HK-2 (cell line): ENCODE data around the gene NXPE3.

Source experiments
- DNase-seq: peaks from one replicate; pipeline ENCODE4 v3.0.0-alpha.2; 2018; ENCODE audit not compliant: unreplicated experiment

Gene NXPE3

DNA sequence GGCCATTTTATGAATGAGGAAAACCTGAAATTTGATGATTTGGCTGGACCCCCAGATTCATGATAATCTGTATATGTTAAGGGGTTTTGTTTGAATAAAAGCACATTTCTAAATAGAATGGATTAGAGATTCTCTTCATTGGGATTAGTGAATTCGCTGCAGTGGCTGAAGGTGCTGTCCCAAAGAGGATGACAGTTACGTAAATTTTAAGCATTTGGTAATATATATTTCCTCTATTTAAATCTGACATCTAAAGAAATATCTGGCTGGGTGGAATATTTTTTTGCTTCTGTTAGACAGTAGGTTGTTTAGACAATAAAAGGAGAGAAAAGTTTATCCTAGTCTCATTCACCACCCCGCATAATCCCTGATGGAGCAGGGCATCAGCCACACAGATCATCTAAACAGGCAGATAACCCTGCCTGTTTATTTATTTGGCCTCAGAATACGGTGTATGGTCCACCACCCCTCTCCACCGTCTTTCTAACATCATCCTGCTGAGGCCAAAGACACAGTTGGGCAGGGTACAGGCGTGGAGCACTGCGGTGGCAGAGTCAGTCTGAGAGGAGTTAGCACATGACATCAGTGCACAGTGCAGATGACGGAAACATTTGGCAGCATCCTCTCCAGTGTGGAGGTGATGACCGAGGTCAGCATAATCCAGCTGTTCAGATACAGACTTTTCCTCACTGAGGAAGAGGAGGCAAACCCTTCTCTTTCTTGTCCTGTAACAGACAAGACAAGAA is 49.9 kb downstream of the NXPE3 start:
- DNase-seq = peak; percentile 55

- DNase-seq = no peak
Observed at GRCh38 chr3:101829437-101829830, 50.4 kb downstream of the NXPE3 start.

DNA sequence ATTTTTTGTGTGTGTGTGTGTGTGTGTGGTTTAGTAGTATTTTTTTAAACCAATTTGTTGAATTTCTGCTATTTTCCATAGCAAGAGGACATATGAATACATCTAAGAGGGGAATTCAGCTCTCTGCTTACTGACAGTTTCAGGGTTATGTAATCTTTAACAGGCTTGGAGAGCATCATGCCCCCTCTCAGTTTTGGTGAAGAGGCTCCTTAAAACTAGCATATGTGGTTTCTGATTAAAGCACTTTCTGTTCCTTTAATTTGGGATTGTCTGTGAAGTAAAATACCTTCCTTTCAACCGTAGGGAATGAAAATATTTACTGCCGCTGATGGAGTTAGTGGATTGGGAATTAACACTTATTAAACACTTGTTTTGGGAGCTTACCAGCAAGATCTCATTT is 50.9 kb downstream of the NXPE3 start:
- DNase-seq = no peak

DNA sequence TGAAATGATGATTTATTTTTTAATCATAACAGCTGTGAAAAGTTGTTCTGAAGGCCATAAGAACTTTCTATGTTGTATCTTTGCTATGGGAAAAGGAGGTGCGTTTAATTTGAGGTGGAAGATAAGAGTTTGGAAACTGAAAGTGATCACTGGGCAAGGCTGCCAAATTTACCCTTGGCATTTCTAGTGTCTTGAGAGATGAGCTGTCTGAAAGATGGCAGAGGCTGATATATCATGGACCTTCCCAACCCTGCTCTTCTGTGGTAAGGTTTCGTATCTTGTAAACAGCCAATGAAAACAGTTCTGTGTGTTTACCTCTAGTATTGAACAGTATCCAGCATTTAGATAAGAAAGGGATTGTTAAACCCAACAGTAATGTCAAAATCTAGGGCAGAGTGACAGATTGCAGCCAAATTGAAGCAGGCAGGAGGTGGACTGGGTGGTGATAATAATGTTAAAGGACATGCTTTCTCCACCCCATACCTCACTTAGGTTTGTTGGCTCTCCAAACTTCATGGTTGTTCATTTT is 54.5 kb downstream of the NXPE3 start:
- no peak for DNase-seq

DNA sequence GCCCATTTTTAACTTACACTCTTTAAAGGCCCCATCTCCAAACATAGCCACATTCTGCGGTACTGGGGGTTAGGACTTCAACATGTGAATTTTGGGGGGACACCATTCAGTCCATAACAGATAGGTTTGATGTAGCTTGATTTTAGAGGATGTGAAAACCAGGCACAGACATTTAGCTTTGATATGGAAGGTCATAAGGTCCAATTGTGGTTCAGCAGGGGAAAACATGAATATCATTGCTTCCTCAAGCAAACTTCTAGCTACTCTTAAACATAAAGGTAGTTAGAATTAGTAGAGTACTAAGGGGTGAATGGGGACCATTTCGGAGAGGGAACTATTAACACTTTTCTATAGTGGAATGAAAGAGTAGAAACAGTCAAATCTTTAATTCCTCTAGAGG is 56.7 kb downstream of the NXPE3 start:
- DNase-seq = no peak

DNA sequence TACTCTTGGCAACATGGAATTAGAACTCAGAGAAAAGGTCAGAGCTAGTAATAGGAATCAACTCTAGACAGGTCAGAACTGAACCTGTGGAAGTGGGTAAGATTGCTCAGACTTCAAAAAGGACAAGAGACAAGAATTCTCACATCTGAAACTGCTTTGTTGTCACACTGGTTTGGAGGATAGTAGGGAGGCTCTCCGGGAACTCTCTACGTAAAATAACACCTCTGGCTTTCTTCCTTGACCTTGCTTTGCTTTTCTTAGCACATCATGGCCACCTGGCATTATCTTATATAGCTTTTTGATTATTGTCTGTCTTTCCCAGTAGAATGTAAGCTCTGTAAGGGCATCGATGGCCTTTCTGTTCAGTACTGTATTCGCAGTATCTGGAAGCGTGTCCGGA is 57.1 kb downstream of the NXPE3 start:
- DNase-seq = no peak

DNA sequence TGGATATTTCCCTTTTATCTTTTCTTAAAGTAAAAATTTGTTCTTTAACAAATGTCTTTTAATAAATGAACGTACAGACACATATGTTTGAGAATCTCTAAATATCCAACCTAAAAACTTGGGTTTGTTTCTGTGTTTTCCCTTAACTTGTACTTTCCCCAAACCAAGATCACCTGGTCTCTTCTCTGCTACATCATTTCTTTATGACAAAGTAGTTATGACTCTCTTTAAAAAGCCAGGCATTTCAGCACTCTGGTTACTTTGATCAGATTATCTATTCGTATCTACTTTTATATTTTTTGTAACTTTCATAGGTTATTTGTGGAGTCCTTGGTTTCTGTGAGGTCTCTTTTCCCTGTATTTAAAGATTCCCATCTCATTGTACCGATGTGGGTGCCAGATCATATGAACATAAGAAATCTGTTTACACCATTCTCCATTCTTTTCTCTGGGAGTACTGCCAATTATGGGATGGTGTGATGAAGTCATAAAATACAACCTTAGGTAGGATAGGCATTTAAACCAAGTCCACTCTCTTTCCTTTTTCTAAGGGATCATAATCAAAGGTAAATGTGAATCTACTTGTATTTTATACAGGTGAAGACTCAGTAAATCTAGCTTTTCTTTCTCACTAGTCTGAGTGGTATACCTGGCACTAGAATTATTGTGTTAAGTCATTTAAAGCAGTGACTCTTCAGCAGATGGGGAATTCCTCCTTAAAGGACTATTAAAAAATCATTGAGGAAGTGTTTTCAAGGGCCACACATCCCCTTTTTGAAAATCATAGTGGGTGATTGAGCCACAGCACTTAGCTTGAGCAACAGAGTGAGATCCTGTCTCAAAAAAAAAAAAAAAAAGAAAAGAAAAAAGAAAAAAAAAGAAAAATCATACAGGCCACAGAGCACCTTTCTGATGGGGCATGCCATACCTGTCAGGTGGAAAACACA is 57.9 kb downstream of the NXPE3 start:
- DNase-seq = no peak

- DNase-seq = no peak
Observed at GRCh38 chr3:101838691-101839090, 59.7 kb downstream of the NXPE3 start.

GRCh38 chr3:101840066-101840465 is 61.1 kb downstream of the NXPE3 start:
- no peak for DNase-seq

GRCh38 chr3:101842245-101842934 is 63.4 kb downstream of the NXPE3 start:
- no peak for DNase-seq

- DNase-seq = no peak
Observed at GRCh38 chr3:101842935-101843330, 63.9 kb downstream of the NXPE3 start.

GRCh38 chr3:101845425-101845824 is 66.4 kb downstream of the NXPE3 start:
- no peak for DNase-seq

- DNase-seq = no peak
Observed at GRCh38 chr3:101846709-101847108, 67.7 kb downstream of the NXPE3 start.

GRCh38 chr3:101847328-101847727 is 68.3 kb downstream of the NXPE3 start:
- DNase-seq = no peak

DNA sequence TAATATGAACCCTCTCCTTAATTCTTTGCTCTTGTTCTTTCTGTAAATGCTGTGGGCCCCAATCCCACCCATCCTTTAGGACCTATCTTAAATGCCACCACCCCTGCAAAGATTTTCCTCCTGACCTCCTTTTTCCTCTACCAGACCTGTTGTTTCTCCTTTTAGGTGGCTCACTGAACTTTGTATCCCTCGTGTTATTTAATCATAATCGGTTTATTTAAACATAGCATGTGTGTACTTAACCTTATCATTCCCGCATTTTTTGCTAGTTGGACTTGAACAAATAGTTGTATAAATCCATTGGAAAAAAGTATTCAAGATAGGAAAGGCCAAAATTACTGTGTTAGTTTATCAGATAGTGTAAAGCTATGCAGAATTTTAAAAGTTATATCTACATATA is 69.3 kb downstream of the NXPE3 start:
- no peak for DNase-seq

GRCh38 chr3:101848754-101849713 is 70.0 kb downstream of the NXPE3 start, which contains the start of gene NFKBIZ:
TSS of gene NFKBIZ (plus strand) at chr3:101849514. CDS start at chr3:101849629, 115 bp downstream.
- DNase-seq = peak; percentile 99

GRCh38 chr3:101849714-101850245 is 70.8 kb downstream of the NXPE3 start:
- no peak for DNase-seq

- DNase-seq = no peak
Observed at GRCh38 chr3:101850246-101851051, 71.4 kb downstream of the NXPE3 start.

DNA sequence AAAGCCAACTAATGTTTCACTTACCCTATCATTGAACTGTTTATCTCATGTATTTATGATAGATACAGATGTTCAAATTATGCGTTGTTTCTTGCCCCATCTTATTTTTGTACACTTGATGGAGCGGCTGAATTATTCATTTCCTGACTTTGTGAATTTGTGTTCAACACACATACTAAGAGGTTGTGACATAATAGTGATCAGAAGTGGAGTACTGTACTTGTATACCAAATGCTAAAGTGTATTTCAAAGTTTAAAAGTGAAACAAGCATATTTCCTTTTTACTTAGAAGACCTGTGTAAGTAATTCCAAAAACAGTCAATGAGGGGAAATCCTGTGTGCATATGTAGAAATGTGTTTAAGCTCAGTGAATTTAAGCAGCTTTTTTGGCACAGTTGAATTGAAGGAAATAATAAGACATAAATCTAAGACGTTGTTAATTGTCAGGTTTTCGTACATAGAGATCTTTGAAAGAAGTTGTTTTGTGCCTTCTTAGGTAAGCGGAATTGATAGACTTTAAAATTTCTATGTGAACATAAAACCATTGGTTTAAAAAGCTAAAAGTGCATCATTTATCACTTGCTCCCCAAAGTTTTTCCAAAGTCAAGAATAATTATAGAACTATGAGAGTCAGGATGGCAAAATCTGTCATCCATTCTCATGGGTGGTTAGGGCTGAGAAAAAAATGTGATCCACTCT is 72.2 kb downstream of the NXPE3 start:
- DNase-seq = no peak
